ENCODE data around the gene COA5. TPM values are rescaled to one million over a fixed set of nuclear protein-coding genes. Genes with fewer than 3 reads are reported as not detected.
A peak's percentile ranks its signal among the peaks of the same experiment; 100 is the strongest.
"Not testable (repeated sequence)": the region's sequence is repeated elsewhere in the genome, so short reads cannot be mapped to it uniquely, and the experiment has no call there.

The COA5 gene
- total RNA-seq, 2 donors from 2014 or later: 19.8 to 22.3 TPM

DNA sequence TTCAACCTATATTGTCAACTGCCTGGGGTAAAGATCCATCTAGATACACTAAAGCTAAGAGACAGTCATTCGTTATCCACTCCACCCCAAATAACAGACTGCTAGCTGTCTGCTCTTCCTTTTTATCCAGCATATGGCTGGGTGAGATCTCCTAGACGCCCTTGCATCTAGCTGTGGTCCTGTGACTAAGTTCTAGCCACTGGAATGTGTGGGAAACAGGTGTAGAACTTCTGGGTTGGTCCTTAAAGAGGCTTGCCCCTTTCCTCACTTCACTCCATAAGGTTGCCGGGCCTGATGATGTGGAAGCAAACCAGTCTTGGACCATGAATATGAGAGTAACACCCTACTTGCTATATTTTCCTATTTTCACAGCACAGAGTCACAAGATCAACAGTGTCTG is 3.2 kb downstream of the COA5 start:
- Histone ChIP-seq H3K27me3 (no peaks in the 10 kb centered on the region), H3K9me3 (no peaks in the 10 kb centered on the region), H3K36me3 (peaks cover 21% of the 10 kb centered on the region), H3K4me1 (peaks cover 0 to 30% of the 10 kb centered on the region in 2 donors), H3K4me3 (no peak overlapping the region), H3K27ac (no peak overlapping the region)
- DNase-seq (ENCODE audit: low spot score): no peak
- TF ChIP-seq CTCF (IDR thresholded peaks at IDR 0.05): no peak

DNA sequence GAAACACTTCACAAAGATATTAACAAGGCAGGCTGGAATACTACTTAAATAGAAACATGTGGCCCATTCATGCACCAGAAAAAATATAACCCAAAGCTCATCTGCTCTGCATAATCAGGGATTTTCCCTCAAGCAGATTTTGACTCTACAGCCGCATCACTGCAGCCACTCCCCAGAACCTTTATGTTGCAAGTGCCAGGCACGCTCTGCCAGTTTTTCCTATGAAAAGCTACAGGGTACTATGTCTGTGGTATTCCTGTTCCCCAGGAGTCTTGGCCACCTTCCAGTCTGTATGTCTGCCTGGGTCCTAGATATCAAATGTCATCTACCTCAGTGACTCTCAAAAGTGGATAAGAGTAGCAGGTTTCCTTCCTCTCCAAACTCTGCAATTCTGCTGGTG is 3.8 kb downstream of the COA5 start:
- H3K4me3 ChIP-seq: no peak overlapping the region
- no peaks in the 10 kb centered on the region for H3K9me3 ChIP-seq
- no peak for DNase-seq (ENCODE audit: low spot score)
- H3K27ac ChIP-seq: no peak overlapping the region
- peaks cover 0 to 25% of the 10 kb centered on the region in 2 donors for H3K4me1 ChIP-seq
- H3K36me3 ChIP-seq: peaks cover 25% of the 10 kb centered on the region
- no peak for TF ChIP-seq CTCF (IDR thresholded peaks at IDR 0.05)
- H3K27me3 ChIP-seq: no peaks in the 10 kb centered on the region

- no peak overlapping the region for H3K27ac ChIP-seq
- no peak overlapping the region for H3K4me3 ChIP-seq
- peak; percentile 31 to 71 for TF ChIP-seq CTCF (IDR thresholded peaks at IDR 0.05)
- no peak for DNase-seq (ENCODE audit: low spot score)
- peaks cover 44% of the 10 kb centered on the region for H3K36me3 ChIP-seq
- H3K27me3 ChIP-seq: no peaks in the 10 kb centered on the region
- H3K9me3 ChIP-seq: no peaks in the 10 kb centered on the region
- H3K4me1 ChIP-seq: peaks cover 0 to 8% of the 10 kb centered on the region in 2 donors
Observed at GRCh38 chr2:98601532-98602132, 6.7 kb downstream of the COA5 start.

- Histone ChIP-seq H3K9me3 (no peaks in the 10 kb centered on the region), H3K4me3 (no peak overlapping the region), H3K36me3 (peaks cover 44% of the 10 kb centered on the region), H3K27ac (no peak overlapping the region), H3K27me3 (no peaks in the 10 kb centered on the region), H3K4me1 (no peaks in the 10 kb centered on the region)
- no peak for DNase-seq (ENCODE audit: low spot score)
- no peak for TF ChIP-seq CTCF (IDR thresholded peaks at IDR 0.05)
Observed at GRCh38 chr2:98598781-98599428, 9.4 kb downstream of the COA5 start.

GRCh38 chr2:98594665-98595064 is 13.6 kb downstream of the COA5 start:
- H3K4me1 ChIP-seq; H3K27me3 ChIP-seq; H3K27ac ChIP-seq; DNase-seq (ENCODE audit: low spot score); H3K9me3 ChIP-seq; H3K4me3 ChIP-seq: not testable (repeated sequence)
- H3K36me3 ChIP-seq: peaks cover 20% of the 10 kb centered on the region

DNA sequence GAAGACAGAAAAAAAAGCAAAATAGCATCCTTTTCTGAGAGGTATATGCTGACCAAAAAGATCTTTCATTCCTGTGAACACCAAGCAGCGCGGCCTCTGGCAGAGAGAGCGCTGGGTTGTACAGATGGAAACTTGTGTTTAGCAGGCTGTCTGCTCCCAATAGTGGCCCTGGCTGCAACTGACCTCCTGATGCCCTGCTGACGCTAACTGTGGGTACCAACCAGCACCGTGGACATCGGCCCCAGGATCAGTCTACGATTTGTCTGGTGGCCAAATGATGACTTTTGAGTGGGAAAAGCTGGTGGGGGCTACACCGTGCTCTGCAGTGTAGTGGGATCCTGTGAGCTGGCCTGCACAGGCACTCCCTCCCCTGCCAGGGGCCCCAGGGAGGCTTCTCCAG is 15.7 kb downstream of the COA5 start:
- DNase-seq (ENCODE audit: low spot score): no peak
- no peak for TF ChIP-seq CTCF (IDR thresholded peaks at IDR 0.05)
- no peak overlapping the region for H3K4me3 ChIP-seq
- no peaks in the 10 kb centered on the region for H3K27me3 ChIP-seq
- H3K9me3 ChIP-seq: no peaks in the 10 kb centered on the region
- H3K4me1 ChIP-seq: no peaks in the 10 kb centered on the region
- H3K36me3 ChIP-seq: peaks cover 5% of the 10 kb centered on the region
- H3K27ac ChIP-seq: no peak overlapping the region
